Activated CD4-positive, alpha-beta T cell treated with anti-CD3 and anti-CD28 coated beads, Interleukin-2, amount 10 ng/mL, durations not matched to agents 24 days and 14 days (primary cell): ENCODE data around the gene GPR25. TPM values are rescaled to one million over a fixed set of nuclear protein-coding genes. Genes with fewer than 3 reads are reported as not detected.

Experiments used
- DNase-seq: peaks from one replicate; pipeline ENCODE4 v3.0.0; 2022
- H3K27ac Mint-ChIP-seq: one replicate; pipeline ENCODE4 v1.8.0; 2022; ENCODE audit warnings: mild to moderate bottlenecking, mixed read lengths
- H3K27me3 Mint-ChIP-seq: one replicate; pipeline ENCODE4 v1.8.0; 2022; ENCODE audit warnings: mixed read lengths
- H3K36me3 Mint-ChIP-seq: one replicate; pipeline ENCODE4 v1.8.0; 2022; ENCODE audit warnings: low read depth, mild to moderate bottlenecking, mixed read lengths
- H3K4me1 Mint-ChIP-seq: one replicate; pipeline ENCODE4 v1.8.0; 2021; ENCODE audit warnings: mixed read lengths
- H3K4me3 Mint-ChIP-seq: one replicate; pipeline ENCODE4 v1.8.0; 2022; ENCODE audit warnings: mild to moderate bottlenecking, moderate library complexity, mixed read lengths
- H3K9me3 Mint-ChIP-seq: one replicate; pipeline ENCODE4 v1.8.0; 2021; ENCODE audit warnings: mixed read lengths
- intact Hi-C: fragments of 100-400 bp; cut with micrococcal nuclease; formaldehyde crosslinking; loops from one replicate; pipeline ENCODE4 v1.15.1; 2023
- total RNA-seq: library from RNA; stranded (reverse); gene quantifications from 2 replicates; pipeline ENCODE4 v1.2.3, GENCODE V29; 2022

The GPR25 gene
- total RNA-seq, 1 donor from 2014 or later, result not detected

GRCh38 chr1:200862713-200863415 lies 9.9 kb upstream of the GPR25 start:
- H3K27ac Mint-ChIP-seq, result no peak overlapping the region
- H3K36me3 Mint-ChIP-seq, result no peaks in the 10 kb centered on the region
- peaks cover 24% of the 10 kb centered on the region for H3K27me3 Mint-ChIP-seq
- no peaks in the 10 kb centered on the region for H3K9me3 Mint-ChIP-seq
- intact Hi-C loops, result no loop called here
- peaks cover 15% of the 10 kb centered on the region for H3K4me1 Mint-ChIP-seq
- no peak for DNase-seq
- no peak overlapping the region for H3K4me3 Mint-ChIP-seq

DNA sequence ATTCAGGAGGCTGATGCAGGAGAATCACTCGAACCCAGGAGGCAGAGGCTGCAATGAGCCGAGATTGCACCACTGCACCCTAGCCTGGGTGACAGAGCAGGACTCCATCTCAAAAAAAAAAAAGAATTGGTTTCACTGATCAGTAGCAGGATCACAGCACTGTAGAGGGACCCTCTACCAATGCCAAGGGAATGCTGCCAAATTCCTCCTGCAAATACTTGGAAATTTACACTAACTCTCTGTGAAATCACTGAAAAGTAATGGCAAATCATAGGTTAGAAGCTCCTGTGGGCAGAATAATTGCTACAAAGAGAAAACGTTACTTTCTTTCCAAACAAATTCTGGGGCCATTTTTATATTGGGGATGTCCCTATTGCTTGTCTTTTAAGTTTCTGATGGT lies 6.7 kb upstream of the GPR25 start:
- no peak overlapping the region for H3K4me3 Mint-ChIP-seq
- H3K4me1 Mint-ChIP-seq, result peaks cover 18% of the 10 kb centered on the region
- H3K27ac Mint-ChIP-seq, result no peak overlapping the region
- no peak for DNase-seq
- H3K36me3 Mint-ChIP-seq, result no peaks in the 10 kb centered on the region
- H3K27me3 Mint-ChIP-seq, result peaks cover 33% of the 10 kb centered on the region
- H3K9me3 Mint-ChIP-seq, result no peaks in the 10 kb centered on the region
- intact Hi-C loops, result loop anchor here (1.0 to 5.0 kb wide), 3 partner anchors 23 to 239 kb away; no protein-coding TSS in a partner anchor

- Mint-ChIP-seq H3K27ac (no peak overlapping the region), H3K9me3 (no peaks in the 10 kb centered on the region), H3K4me1 (peaks cover 18% of the 10 kb centered on the region), H3K36me3 (no peaks in the 10 kb centered on the region), H3K4me3 (no peak overlapping the region), H3K27me3 (peaks cover 37% of the 10 kb centered on the region)
- DNase-seq, result peak; percentile 73
- intact Hi-C loops, result loop anchor here (1.0 to 5.0 kb wide), 3 partner anchors 23 to 239 kb away; no protein-coding TSS in a partner anchor
Measured at GRCh38 chr1:200866521-200866920, 6.3 kb upstream of the GPR25 start.

DNA sequence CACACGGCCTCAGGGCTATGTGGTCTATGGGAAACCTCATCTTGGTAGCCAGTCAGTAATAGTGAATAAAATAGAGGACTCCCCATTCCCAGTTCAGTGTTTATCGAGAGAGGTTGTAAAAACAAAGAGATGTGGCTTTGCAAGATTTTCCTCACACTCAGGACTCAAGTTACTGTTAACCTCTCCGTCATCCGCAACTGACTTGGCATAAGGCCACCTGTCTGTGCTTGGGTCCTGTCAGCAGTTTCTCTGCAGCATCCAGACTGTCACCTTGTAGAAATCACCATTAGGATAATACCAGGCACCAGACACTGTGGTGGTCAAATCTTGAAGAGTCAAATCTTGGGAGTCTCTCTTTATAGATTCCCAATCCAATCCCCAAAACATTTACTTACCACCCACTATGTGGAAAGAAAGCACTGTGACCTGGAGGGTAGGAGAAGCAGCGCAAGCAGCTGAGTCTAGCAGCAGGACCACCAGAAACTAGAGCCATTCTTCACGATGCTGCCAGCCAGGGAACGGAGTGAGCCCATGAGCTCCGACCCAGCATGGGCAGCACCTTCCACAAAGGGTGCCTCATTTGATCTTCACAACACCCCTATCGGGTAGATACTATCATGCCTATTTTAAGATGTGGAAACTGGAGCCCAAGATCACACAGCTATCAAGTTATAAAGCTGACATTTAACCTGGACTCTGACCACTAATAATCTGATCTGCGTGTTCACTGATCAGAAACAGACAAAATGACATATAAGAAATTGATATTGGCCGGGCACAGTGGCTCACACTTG lies 5.6 kb upstream of the GPR25 start:
- H3K27ac Mint-ChIP-seq, result no peak overlapping the region
- H3K36me3 Mint-ChIP-seq, result no peaks in the 10 kb centered on the region
- peaks cover 41% of the 10 kb centered on the region for H3K27me3 Mint-ChIP-seq
- peak; percentile 45 for DNase-seq
- H3K4me3 Mint-ChIP-seq, result no peak overlapping the region
- intact Hi-C loops, result loop anchor here (5.0 kb wide), 2 partner anchors 40 to 240 kb away; no protein-coding TSS in a partner anchor
- no peaks in the 10 kb centered on the region for H3K9me3 Mint-ChIP-seq
- peaks cover 15% of the 10 kb centered on the region for H3K4me1 Mint-ChIP-seq

DNA sequence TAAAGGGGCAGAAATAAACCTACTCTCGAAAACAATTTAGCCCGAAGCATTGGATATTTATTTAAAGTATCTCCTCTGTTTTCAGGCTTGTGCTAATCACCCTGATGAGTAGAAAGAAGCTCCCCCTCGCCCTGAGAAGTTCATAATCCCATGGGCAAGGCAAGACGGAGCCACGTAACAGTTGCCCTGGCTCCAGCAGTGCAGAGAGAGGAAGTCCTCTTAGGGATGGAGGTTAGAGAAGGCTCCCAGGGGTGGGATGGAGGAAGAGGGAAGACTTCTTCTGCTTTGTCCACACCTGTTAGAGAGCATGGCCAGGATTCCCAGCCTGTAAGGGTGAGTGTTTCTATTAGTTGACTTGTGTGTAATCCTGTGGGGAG lies 3.4 kb upstream of the GPR25 start:
- no peaks in the 10 kb centered on the region for H3K36me3 Mint-ChIP-seq
- no peak overlapping the region for H3K27ac Mint-ChIP-seq
- peak; percentile 44 for DNase-seq
- no peak overlapping the region for H3K4me3 Mint-ChIP-seq
- H3K9me3 Mint-ChIP-seq, result no peaks in the 10 kb centered on the region
- intact Hi-C loops, result loop anchor here (5.0 kb wide), 2 partner anchors 38 to 242 kb away; no protein-coding TSS in a partner anchor
- H3K4me1 Mint-ChIP-seq, result peaks cover 13% of the 10 kb centered on the region
- H3K27me3 Mint-ChIP-seq, result peaks cover 47% of the 10 kb centered on the region

GRCh38 chr1:200869753-200870391 lies 2.9 kb upstream of the GPR25 start:
- Mint-ChIP-seq H3K36me3 (no peaks in the 10 kb centered on the region), H3K9me3 (no peaks in the 10 kb centered on the region), H3K27me3 (peaks cover 50% of the 10 kb centered on the region), H3K4me1 (peaks cover 13% of the 10 kb centered on the region), H3K4me3 (no peak overlapping the region), H3K27ac (no peak overlapping the region)
- intact Hi-C loops, result loop anchor here (5.0 kb wide), 2 partner anchors 37 to 243 kb away; no protein-coding TSS in a partner anchor
- DNase-seq, result peak; percentile 57

GRCh38 chr1:200873116-200873670 lies 412 bp downstream of the GPR25 start:
- no peaks in the 10 kb centered on the region for H3K36me3 Mint-ChIP-seq
- no peak overlapping the region for H3K27ac Mint-ChIP-seq
- DNase-seq, result peak; percentile 41
- no peak overlapping the region for H3K4me3 Mint-ChIP-seq
- peaks cover 6% of the 10 kb centered on the region for H3K4me1 Mint-ChIP-seq
- H3K27me3 Mint-ChIP-seq, result peaks cover 60% of the 10 kb centered on the region
- H3K9me3 Mint-ChIP-seq, result no peaks in the 10 kb centered on the region
- intact Hi-C loops, result no loop called here

GRCh38 chr1:200873671-200874397 lies 1.1 kb downstream of the GPR25 start:
- Mint-ChIP-seq H3K36me3 (no peaks in the 10 kb centered on the region), H3K27me3 (peaks cover 65% of the 10 kb centered on the region), H3K9me3 (no peaks in the 10 kb centered on the region), H3K4me3 (no peak overlapping the region), H3K4me1 (peaks cover 10% of the 10 kb centered on the region), H3K27ac (no peak overlapping the region)
- intact Hi-C loops, result no loop called here
- DNase-seq, result peak; percentile 52

- H3K27me3 Mint-ChIP-seq, result peaks cover 60% of the 10 kb centered on the region
- H3K4me3 Mint-ChIP-seq, result no peak overlapping the region
- intact Hi-C loops, result no loop called here
- peaks cover 10% of the 10 kb centered on the region for H3K4me1 Mint-ChIP-seq
- H3K36me3 Mint-ChIP-seq, result no peaks in the 10 kb centered on the region
- H3K27ac Mint-ChIP-seq, result no peak overlapping the region
- H3K9me3 Mint-ChIP-seq, result no peaks in the 10 kb centered on the region
- DNase-seq, result peak; percentile 51
Measured at GRCh38 chr1:200874694-200875093, 1.9 kb downstream of the GPR25 start.

DNA sequence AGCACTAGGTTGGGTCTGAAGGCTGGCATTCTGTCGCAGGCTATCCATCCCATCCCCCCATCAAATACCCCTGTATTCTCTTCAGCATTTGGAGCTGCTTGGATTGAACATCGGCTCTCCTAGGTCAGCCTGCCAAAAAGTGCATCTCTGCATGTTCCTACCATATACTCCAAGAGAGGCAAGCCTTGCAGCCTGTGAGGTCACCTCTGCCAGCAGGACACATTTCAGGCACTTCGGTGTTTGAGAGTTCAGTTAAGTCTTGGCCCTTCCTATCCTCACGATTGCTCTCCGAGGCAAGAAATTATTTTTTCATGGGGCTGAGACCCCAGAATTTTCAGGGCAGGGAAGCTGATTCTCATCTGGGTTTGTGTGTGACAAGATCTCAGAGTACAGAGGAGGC lies 2.6 kb downstream of the GPR25 start:
- Mint-ChIP-seq H3K27me3 (peaks cover 63% of the 10 kb centered on the region), H3K4me1 (peaks cover 8% of the 10 kb centered on the region), H3K27ac (no peak overlapping the region), H3K9me3 (no peaks in the 10 kb centered on the region), H3K4me3 (no peak overlapping the region), H3K36me3 (no peaks in the 10 kb centered on the region)
- peak; percentile 38 for DNase-seq
- intact Hi-C loops, result no loop called here

GRCh38 chr1:200877010-200877409 lies 4.2 kb downstream of the GPR25 start:
- Mint-ChIP-seq H3K4me3 (no peak overlapping the region), H3K36me3 (no peaks in the 10 kb centered on the region), H3K9me3 (no peaks in the 10 kb centered on the region), H3K27me3 (peaks cover 56% of the 10 kb centered on the region), H3K4me1 (peaks cover 8% of the 10 kb centered on the region), H3K27ac (no peak overlapping the region)
- DNase-seq, result peak; percentile 48
- intact Hi-C loops, result no loop called here

GRCh38 chr1:200877839-200878551 lies 5.2 kb downstream of the GPR25 start:
- DNase-seq, result peak; percentile 53
- intact Hi-C loops, result loop anchor here (1.0 kb wide), 1 partner anchor 11 kb away; no protein-coding TSS in a partner anchor
- Mint-ChIP-seq H3K27ac (no peak overlapping the region), H3K36me3 (no peaks in the 10 kb centered on the region), H3K9me3 (no peaks in the 10 kb centered on the region), H3K4me1 (peaks cover 8% of the 10 kb centered on the region), H3K4me3 (no peak overlapping the region), H3K27me3 (peaks cover 50% of the 10 kb centered on the region)
